Bronchial epithelial cell (primary cell): ENCODE results near the gene WFIKKN2. TPM values are rescaled to one million over a fixed set of nuclear protein-coding genes. Genes with fewer than 3 reads are reported as not detected.

ENCODE experiments used
- DNase-seq: peaks from one replicate; pipeline ENCODE4 v3.0.0-alpha.2; 2010; ENCODE audit warnings: low read depth
- FAIRE-seq: peaks from 2 replicates; lab custom pipeline; 2011; peaks lifted over from hg19 to GRCh38; lab: Jason Lieb, UNC
- H3K27me3 ChIP-seq: 2 replicates; pipeline ENCODE4 v1.5.1; 2011; ENCODE audit warnings: low read length; ENCODE audit not compliant: control insufficient read depth, insufficient read depth
- H3K36me3 ChIP-seq: 2 replicates; pipeline ENCODE4 v1.5.1; 2011; ENCODE audit warnings: low read length; ENCODE audit not compliant: control insufficient read depth, insufficient read depth
- H3K4me3 ChIP-seq: 2 replicates; pipeline ENCODE4 v1.5.1; 2011; ENCODE audit warnings: mild to moderate bottlenecking, low read depth, low read length, control low read depth
- CTCF ChIP-seq: IDR thresholded peaks from 2 replicates; pipeline ENCODE4 v1.5.1; 2011; ENCODE audit warnings: mild to moderate bottlenecking, moderate library complexity, low read length, control low read depth, inconsistent platforms; ENCODE audit not compliant: insufficient read depth, severe bottlenecking
- total RNA-seq: library from RNA; depleted of rRNA; stranded (reverse); fragments of >200 nt; gene quantifications from 2 replicates; pipeline ENCODE4 v1.2.1, GENCODE V29; 2014

The WFIKKN2 gene
- total RNA-seq, 1 donor from 2014 or later: not detected

GRCh38 chr17:50863221-50863843, 27.9 kb downstream of the WFIKKN2 start:
- H3K36me3 ChIP-seq: peaks cover 6% of the 10 kb centered on the region
- peak; percentile 39 for DNase-seq
- H3K4me3 ChIP-seq: no peak overlapping the region
- FAIRE-seq: no peak
- peak; percentile 71 for TF ChIP-seq CTCF
- no peaks in the 10 kb centered on the region for H3K27me3 ChIP-seq

- Histone ChIP-seq H3K27me3 (no peaks in the 10 kb centered on the region), H3K4me3 (peak overlapping the region; percentile 4), H3K36me3 (peaks cover 6% of the 10 kb centered on the region)
- FAIRE-seq (no peak), DNase-seq (no peak)
- TF ChIP-seq CTCF: no peak
Observed at GRCh38 chr17:50863931-50864330, 28.5 kb downstream of the WFIKKN2 start.

GRCh38 chr17:50864747-50865059, 29.3 kb downstream of the WFIKKN2 start:
- DNase-seq (no peak), FAIRE-seq (no peak)
- peak overlapping the region; percentile 97 for H3K4me3 ChIP-seq
- TF ChIP-seq CTCF: no peak
- H3K27me3 ChIP-seq: no peaks in the 10 kb centered on the region
- peaks cover 6% of the 10 kb centered on the region for H3K36me3 ChIP-seq

- H3K36me3 ChIP-seq: peaks cover 6% of the 10 kb centered on the region
- TF ChIP-seq CTCF: no peak
- no peak for FAIRE-seq
- peak overlapping the region; percentile 97 for H3K4me3 ChIP-seq
- peak; percentile 29 for DNase-seq
- no peaks in the 10 kb centered on the region for H3K27me3 ChIP-seq
Observed at GRCh38 chr17:50865060-50865867, 29.9 kb downstream of the WFIKKN2 start.

- no peaks in the 10 kb centered on the region for H3K27me3 ChIP-seq
- FAIRE-seq (no peak), DNase-seq (no peak)
- peaks cover 6% of the 10 kb centered on the region for H3K36me3 ChIP-seq
- H3K4me3 ChIP-seq: peak overlapping the region; percentile 97
- TF ChIP-seq CTCF: no peak
Observed at GRCh38 chr17:50865868-50866260, 30.5 kb downstream of the WFIKKN2 start.
